Body of pancreas (tissue), 4 donors: ENCODE data around the gene TNFAIP8L3.

Experiments used
- POLR2A ChIP-seq, 3 donors: fragments of 450-650 bp; IDR thresholded peaks; one replicate each; pipeline ENCODE4 v1.6.1; 2016; ENCODE audit warnings: antibody characterized with exemption in 3 of 3, mild to moderate bottlenecking in 2 of 3
- TF ChIP-seq, protein P1 (sequence below), 7 experiments: fragments of 450-650 bp in 4 of 7; fragments of 200-600 bp in 3 of 7; sonication (generic) in 3 of 7; IDR thresholded peaks; one replicate each; pipeline ENCODE4 v1.5.1; 2016 to 2019; ENCODE audit warnings: antibody characterized with exemption in 7 of 7

DNA sequence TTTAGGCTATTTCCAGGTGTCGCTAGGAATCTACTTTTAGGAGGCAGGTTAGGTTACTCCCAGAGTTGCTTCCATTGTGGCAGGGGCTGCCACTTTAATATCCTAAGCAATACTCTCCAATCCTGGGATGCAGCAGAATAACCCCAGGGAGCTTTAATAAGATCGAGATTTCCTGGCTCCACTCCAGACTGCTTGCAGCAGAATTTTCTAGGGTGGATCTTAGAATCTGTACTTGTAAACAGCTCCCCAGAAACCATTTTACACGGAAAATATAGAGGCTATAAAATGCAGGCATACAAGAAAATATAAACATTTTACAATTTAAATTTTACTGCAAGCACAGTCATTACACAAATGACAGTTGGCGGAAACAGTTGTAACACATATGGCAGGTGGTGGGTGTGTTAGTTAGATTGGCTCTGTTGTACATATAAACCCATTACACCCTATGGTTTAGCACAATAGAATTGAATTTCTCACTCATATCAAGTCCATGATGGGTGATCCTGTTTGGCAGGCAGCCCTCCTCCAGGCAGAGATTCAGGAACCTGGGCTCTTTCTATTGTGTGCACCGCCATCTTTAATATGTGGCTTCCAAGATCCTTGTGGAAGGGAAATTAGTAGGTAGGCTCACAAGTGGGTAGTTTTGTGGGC lies 35.0 kb upstream of the TNFAIP8L3 start:
- no peak for TF ChIP-seq POLR2A (IDR thresholded peaks at IDR 0.05)
- TF ChIP-seq, protein P1, sequence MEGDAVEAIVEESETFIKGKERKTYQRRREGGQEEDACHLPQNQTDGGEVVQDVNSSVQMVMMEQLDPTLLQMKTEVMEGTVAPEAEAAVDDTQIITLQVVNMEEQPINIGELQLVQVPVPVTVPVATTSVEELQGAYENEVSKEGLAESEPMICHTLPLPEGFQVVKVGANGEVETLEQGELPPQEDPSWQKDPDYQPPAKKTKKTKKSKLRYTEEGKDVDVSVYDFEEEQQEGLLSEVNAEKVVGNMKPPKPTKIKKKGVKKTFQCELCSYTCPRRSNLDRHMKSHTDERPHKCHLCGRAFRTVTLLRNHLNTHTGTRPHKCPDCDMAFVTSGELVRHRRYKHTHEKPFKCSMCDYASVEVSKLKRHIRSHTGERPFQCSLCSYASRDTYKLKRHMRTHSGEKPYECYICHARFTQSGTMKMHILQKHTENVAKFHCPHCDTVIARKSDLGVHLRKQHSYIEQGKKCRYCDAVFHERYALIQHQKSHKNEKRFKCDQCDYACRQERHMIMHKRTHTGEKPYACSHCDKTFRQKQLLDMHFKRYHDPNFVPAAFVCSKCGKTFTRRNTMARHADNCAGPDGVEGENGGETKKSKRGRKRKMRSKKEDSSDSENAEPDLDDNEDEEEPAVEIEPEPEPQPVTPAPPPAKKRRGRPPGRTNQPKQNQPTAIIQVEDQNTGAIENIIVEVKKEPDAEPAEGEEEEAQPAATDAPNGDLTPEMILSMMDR (IDR thresholded peaks at IDR 0.05): no peak
